ENCODE results near the gene CALR3.

The CALR3 gene

GRCh38 chr19:16441661-16442162 lies 54.3 kb downstream of the CALR3 start:
- H2AFZ ChIP-seq (ENCODE audit: low read depth, low read length, severe bottlenecking), result no peak overlapping the region
- TF ChIP-seq, protein P1, sequence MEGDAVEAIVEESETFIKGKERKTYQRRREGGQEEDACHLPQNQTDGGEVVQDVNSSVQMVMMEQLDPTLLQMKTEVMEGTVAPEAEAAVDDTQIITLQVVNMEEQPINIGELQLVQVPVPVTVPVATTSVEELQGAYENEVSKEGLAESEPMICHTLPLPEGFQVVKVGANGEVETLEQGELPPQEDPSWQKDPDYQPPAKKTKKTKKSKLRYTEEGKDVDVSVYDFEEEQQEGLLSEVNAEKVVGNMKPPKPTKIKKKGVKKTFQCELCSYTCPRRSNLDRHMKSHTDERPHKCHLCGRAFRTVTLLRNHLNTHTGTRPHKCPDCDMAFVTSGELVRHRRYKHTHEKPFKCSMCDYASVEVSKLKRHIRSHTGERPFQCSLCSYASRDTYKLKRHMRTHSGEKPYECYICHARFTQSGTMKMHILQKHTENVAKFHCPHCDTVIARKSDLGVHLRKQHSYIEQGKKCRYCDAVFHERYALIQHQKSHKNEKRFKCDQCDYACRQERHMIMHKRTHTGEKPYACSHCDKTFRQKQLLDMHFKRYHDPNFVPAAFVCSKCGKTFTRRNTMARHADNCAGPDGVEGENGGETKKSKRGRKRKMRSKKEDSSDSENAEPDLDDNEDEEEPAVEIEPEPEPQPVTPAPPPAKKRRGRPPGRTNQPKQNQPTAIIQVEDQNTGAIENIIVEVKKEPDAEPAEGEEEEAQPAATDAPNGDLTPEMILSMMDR (IDR thresholded peaks at IDR 0.05; ENCODE audit: insufficient read depth, low read length, poor library complexity, severe bottlenecking), result peak; percentile 78
- TF ChIP-seq EZH2phosphoT487 (conservative IDR thresholded peaks at IDR 0.05; ENCODE audit: low read length), result no peak
- no peaks in the 10 kb centered on the region for H4K20me1 ChIP-seq (ENCODE audit: low read depth, low read length)
- H3K36me3 ChIP-seq (ENCODE audit: low read length), result peaks cover 10% of the 10 kb centered on the region; the same call in 1 of the 2 replicates
- H3K4me2 ChIP-seq (ENCODE audit: low read depth, low read length, poor library complexity, severe bottlenecking), result peak overlapping the region; percentile 68
- H3K79me2 ChIP-seq (ENCODE audit: insufficient read depth, low read length), result peaks cover 28% of the 10 kb centered on the region
- peak overlapping the region; percentile 13 for H3K4me3 ChIP-seq (ENCODE audit: insufficient read depth, low read length, poor library complexity, severe bottlenecking)
- H3F3A ChIP-seq (ENCODE audit: insufficient read depth), result peaks cover 83% of the 10 kb centered on the region
- no peaks in the 10 kb centered on the region for H3K27me3 ChIP-seq (ENCODE audit: low read length)
- no peaks in the 10 kb centered on the region for H3K9me3 ChIP-seq (ENCODE audit: insufficient read depth, low read length)
- peak overlapping the region; percentile 56 for H3K9ac ChIP-seq (ENCODE audit: low read length)
- H3K9me2 ChIP-seq (replicated peaks; ENCODE audit: insufficient read depth, low read length), result no peaks in the 10 kb centered on the region
- peak overlapping the region; percentile 98 for H3K27ac ChIP-seq (ENCODE audit: low read depth, low read length)

- H3K79me2 ChIP-seq (ENCODE audit: insufficient read depth, low read length), result peaks cover 3% of the 10 kb centered on the region; the same call in 1 of the 2 replicates
- peaks cover 40% of the 10 kb centered on the region for H3F3A ChIP-seq (ENCODE audit: insufficient read depth)
- no peaks in the 10 kb centered on the region for H3K27me3 ChIP-seq (ENCODE audit: low read length)
- peaks cover 24% of the 10 kb centered on the region for H3K36me3 ChIP-seq (ENCODE audit: low read length)
- H3K9me3 ChIP-seq (ENCODE audit: insufficient read depth, low read length), result no peaks in the 10 kb centered on the region
- peak overlapping the region; percentile 30 for H3K4me2 ChIP-seq (ENCODE audit: low read depth, low read length, poor library complexity, severe bottlenecking)
- H3K27ac ChIP-seq (ENCODE audit: low read depth, low read length), result peak overlapping the region; percentile 74
- no peaks in the 10 kb centered on the region for H3K9me2 ChIP-seq (replicated peaks; ENCODE audit: insufficient read depth, low read length)
- H2AFZ ChIP-seq (ENCODE audit: low read depth, low read length, severe bottlenecking), result no peak overlapping the region
- no peak overlapping the region for H3K4me3 ChIP-seq (ENCODE audit: insufficient read depth, low read length, poor library complexity, severe bottlenecking)
- no peak for TF ChIP-seq EZH2phosphoT487 (conservative IDR thresholded peaks at IDR 0.05; ENCODE audit: low read length)
- TF ChIP-seq, protein P1 (IDR thresholded peaks at IDR 0.05; ENCODE audit: insufficient read depth, low read length, poor library complexity, severe bottlenecking), result no peak
- H4K20me1 ChIP-seq (ENCODE audit: low read depth, low read length), result no peaks in the 10 kb centered on the region
- H3K9ac ChIP-seq (ENCODE audit: low read length), result peak overlapping the region; percentile 25
Measured at GRCh38 chr19:16436780-16437332, 59.1 kb downstream of the CALR3 start.

DNA sequence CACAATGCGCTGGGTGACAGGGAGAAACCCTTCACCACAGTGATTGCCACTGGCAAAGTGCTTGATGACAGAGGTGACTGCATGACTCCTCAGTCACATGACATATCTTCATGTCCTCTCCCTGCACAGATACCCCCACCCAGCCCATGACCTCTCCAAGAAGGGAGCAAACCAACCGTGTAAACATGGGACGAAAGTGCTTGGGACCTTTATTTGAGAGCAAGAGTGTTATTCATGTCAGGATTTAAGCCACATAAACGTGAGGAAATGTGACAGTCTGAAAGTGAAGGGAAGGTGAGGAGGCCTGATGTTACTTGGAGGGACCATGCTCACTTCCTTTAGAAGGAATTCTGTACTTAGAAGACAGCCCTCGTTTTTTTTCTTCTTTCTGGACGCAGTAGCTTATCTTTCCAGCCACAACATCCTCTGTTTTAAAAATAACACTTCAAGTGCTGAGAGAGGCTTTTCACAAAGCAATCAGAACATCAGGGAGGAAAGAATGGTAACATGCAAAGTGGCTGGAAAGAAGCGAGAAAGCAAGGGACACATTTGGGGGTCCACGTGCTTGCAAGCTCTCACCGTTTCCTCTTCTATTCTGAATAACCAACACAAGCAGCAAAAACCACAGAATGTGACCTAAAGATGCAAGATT lies 59.8 kb downstream of the CALR3 start:
- Histone ChIP-seq H2AFZ (ENCODE audit: low read depth, low read length, severe bottlenecking) (no peak overlapping the region), H3K27ac (ENCODE audit: low read depth, low read length) (peak overlapping the region; percentile 74), H3K9ac (ENCODE audit: low read length) (peak overlapping the region; percentile 25; the same call in 1 of the 2 replicates), H3K79me2 (ENCODE audit: insufficient read depth, low read length) (peaks cover 3% of the 10 kb centered on the region; the same call in 1 of the 2 replicates), H3F3A (ENCODE audit: insufficient read depth) (peaks cover 34% of the 10 kb centered on the region), H3K9me3 (ENCODE audit: insufficient read depth, low read length) (no peaks in the 10 kb centered on the region), H3K9me2 (replicated peaks; ENCODE audit: insufficient read depth, low read length) (no peaks in the 10 kb centered on the region), H3K27me3 (ENCODE audit: low read length) (no peaks in the 10 kb centered on the region), H3K36me3 (ENCODE audit: low read length) (peaks cover 24% of the 10 kb centered on the region), H3K4me2 (ENCODE audit: low read depth, low read length, poor library complexity, severe bottlenecking) (peak overlapping the region; percentile 30), H4K20me1 (ENCODE audit: low read depth, low read length) (no peaks in the 10 kb centered on the region), H3K4me3 (ENCODE audit: insufficient read depth, low read length, poor library complexity, severe bottlenecking) (no peak overlapping the region)
- TF ChIP-seq EZH2phosphoT487 (conservative IDR thresholded peaks at IDR 0.05; ENCODE audit: low read length), result no peak
- TF ChIP-seq, protein P1 (IDR thresholded peaks at IDR 0.05; ENCODE audit: insufficient read depth, low read length, poor library complexity, severe bottlenecking), result no peak

Data from SU-DHL-6 (cell line).